K562 (cell line): ENCODE measurements around the gene CAMK2B. TPM values are rescaled to one million over a fixed set of nuclear protein-coding genes. Genes with fewer than 3 reads are reported as not detected.

Experiments
- BHLHE40 ChIP-seq: IDR thresholded peaks from 2 replicates; pipeline ENCODE4 v1.6.1; 2011; ENCODE audit warnings: low read length, improper control_type of control experiment
- CREB1 ChIP-seq, 2 experiments: sonication (generic) in 1 of 2; formaldehyde crosslinking in 1 of 2; IDR thresholded peaks; 2 replicates each; pipeline versions ENCODE4 v1.6.1 to v1.8.0; 2012 to 2022; ENCODE audit warnings: inconsistent platforms in 1 of 2, mild to moderate bottlenecking in 1 of 2, missing genetic modification reagents in 1 of 2, moderate library complexity in 1 of 2
- HIVEP1 ChIP-seq: fragments of 250-450 bp; sonication (Bioruptor Pico); IDR thresholded peaks from 2 replicates; pipeline ENCODE4 v1.4.0; 2020; ENCODE audit warnings: mild to moderate bottlenecking
- JUN ChIP-seq, 2 experiments: sonication (generic) in 1 of 2; formaldehyde crosslinking in 1 of 2; IDR thresholded peaks; 2 replicates each; pipeline versions ENCODE4 v1.6.1 to v1.8.0; 2012 to 2022; ENCODE audit warnings: borderline replicate concordance in 2 of 2, mild to moderate bottlenecking in 2 of 2, improper control_type of control experiment in 1 of 2, low read depth in 1 of 2, low read length in 1 of 2, missing genetic modification reagents in 1 of 2
- POLR3G ChIP-seq: IDR thresholded peaks from 2 replicates; pipeline ENCODE4 v1.6.1; 2011; ENCODE audit not compliant: insufficient read length, insufficient replicate concordance; ENCODE audit errors: extremely low read depth
- TGIF2 ChIP-seq: sonication (generic); formaldehyde crosslinking; IDR thresholded peaks from 2 replicates; pipeline ENCODE4 v1.8.1; 2022; ENCODE audit warnings: mild to moderate bottlenecking, missing genetic modification reagents, moderate library complexity
- ZFX ChIP-seq: sonication (generic); formaldehyde crosslinking; IDR thresholded peaks from 2 replicates; pipeline ENCODE4 v1.8.0; 2022; ENCODE audit warnings: mild to moderate bottlenecking, missing genetic modification reagents, moderate library complexity
- polyA plus RNA-seq, 8 experiments: library from polyadenylated mRNA; depleted of rRNA in 4 of 8; stranded (reverse) in 5 of 8; unstranded in 3 of 8; fragments of >200 nt; fragmentation: Nextera tagmentation in 2 of 8; fragmentation: Illumina TruSeq in 1 of 8; extraction: Ambion mirVana in 2 of 8; extraction: Trizol in 1 of 8; gene quantifications; 2 replicates each; pipeline versions ENCODE4 v1.2.1 to v1.2.3, GENCODE V29; 2011 to 2014; ENCODE audit warnings: inconsistent platforms in 1 of 8, missing spikeins in 1 of 8
- total RNA-seq, 7 experiments: library from RNA; depleted of rRNA in 6 of 7; stranded (reverse); fragments of >200 nt in 6 of 7; fragmentation: Illumina TruSeq in 2 of 7; extraction: Trizol in 2 of 7; gene quantifications; 2 replicates each; pipeline versions ENCODE4 v1.2.1 to v1.2.3, GENCODE V29; 2011 to 2021; ENCODE audit warnings: low replicate concordance in 1 of 7
- TF ChIP-seq, protein P1 (sequence below): fragments of 450-650 bp; IDR thresholded peaks from 2 replicates; pipeline ENCODE4 v1.6.1; 2014; ENCODE audit warnings: low read depth, mild to moderate bottlenecking, moderate library complexity, borderline replicate concordance
- TF ChIP-seq, protein P2 (sequence below): sonication (generic); formaldehyde crosslinking; IDR thresholded peaks from 2 replicates; pipeline ENCODE4 v1.8.0; 2023; ENCODE audit warnings: missing genetic modification reagents, mild to moderate bottlenecking, borderline replicate concordance
- TF ChIP-seq, protein P3 (sequence below): sonication (generic); formaldehyde crosslinking; IDR thresholded peaks from 2 replicates; pipeline ENCODE4 v1.8.1; 2023; ENCODE audit warnings: mild to moderate bottlenecking, missing genetic modification reagents, moderate library complexity
- TF ChIP-seq, protein P4 (sequence below): sonication (generic); formaldehyde crosslinking; IDR thresholded peaks from 2 replicates; pipeline ENCODE4 v1.9.0; 2022; ENCODE audit warnings: mild to moderate bottlenecking, missing genetic modification reagents
- TF ChIP-seq, protein P5 (sequence below), 2 experiments: fragments of 450-650 bp; conservative IDR thresholded peaks; 2 replicates each; pipeline ENCODE4 v1.6.1; 2017; ENCODE audit warnings: mild to moderate bottlenecking in 2 of 2, moderate library complexity in 2 of 2

The CAMK2B gene
- total and polyA plus RNA-seq, 9 of the 15 experiments (the other 6 are each of a cell fraction or from before 2014, with no cell fraction given), result 0.04 to 0.09 (median 0.05) TPM; not detected in 4

DNA sequence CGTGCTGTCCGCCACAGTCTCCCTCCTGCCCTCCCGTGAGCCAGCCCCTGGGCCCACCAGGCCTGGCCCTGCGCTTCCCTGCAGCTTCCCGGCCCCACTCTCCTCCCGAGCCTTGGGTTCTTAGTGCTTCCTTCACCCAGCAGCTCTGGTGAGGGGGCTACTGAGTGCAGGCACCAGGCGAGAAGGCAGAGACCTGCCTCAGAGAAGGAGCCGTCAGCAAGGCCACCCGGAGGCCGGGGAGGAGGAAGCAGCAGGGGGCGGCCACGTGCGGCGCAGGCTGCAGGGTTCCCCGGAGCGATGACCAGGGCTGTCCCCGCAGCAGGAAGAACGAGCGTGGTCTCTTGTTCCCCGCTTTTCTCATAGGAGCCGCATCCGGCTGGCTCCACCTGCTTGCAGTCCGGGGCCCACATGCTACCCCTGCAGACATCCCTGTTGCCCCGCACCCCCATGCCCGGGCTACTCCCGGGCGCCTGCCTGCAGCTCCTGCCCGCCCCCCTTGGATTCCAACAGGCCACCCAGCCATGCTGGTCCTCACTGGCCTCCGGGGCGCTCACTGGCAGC lies 104.1 kb downstream of the CAMK2B start (continued):
- TF ChIP-seq, protein P1, sequence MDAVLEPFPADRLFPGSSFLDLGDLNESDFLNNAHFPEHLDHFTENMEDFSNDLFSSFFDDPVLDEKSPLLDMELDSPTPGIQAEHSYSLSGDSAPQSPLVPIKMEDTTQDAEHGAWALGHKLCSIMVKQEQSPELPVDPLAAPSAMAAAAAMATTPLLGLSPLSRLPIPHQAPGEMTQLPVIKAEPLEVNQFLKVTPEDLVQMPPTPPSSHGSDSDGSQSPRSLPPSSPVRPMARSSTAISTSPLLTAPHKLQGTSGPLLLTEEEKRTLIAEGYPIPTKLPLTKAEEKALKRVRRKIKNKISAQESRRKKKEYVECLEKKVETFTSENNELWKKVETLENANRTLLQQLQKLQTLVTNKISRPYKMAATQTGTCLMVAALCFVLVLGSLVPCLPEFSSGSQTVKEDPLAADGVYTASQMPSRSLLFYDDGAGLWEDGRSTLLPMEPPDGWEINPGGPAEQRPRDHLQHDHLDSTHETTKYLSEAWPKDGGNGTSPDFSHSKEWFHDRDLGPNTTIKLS, result peak; percentile 44; the same call in 1 of the 2 replicates
- TF ChIP-seq TGIF2 (CRISPR knock-in tag) (0 out of 2 replicates have a peak, but pooled peaks have one; percentile 27), BHLHE40 (peak; percentile 60; the same call in 1 of the 2 replicates), ZFX (CRISPR knock-in tag) (peak; percentile 68), JUN (IDR thresholded peaks at IDR 0.05; ENCODE audit: borderline replicate concordance, low read depth, low read length) (no peak), JUN (CRISPR knock-in tag; IDR thresholded peaks at IDR 0.05; ENCODE audit: borderline replicate concordance) (0 out of 2 replicates have a peak, but pooled peaks have one; percentile 21), CREB1 (IDR thresholded peaks at IDR 0.05) (no peak), CREB1 (CRISPR knock-in tag; IDR thresholded peaks at IDR 0.05) (peak; percentile 71), HIVEP1 (CRISPR knock-in tag) (no peak), POLR3G (no peak)
- TF ChIP-seq, protein P2, sequence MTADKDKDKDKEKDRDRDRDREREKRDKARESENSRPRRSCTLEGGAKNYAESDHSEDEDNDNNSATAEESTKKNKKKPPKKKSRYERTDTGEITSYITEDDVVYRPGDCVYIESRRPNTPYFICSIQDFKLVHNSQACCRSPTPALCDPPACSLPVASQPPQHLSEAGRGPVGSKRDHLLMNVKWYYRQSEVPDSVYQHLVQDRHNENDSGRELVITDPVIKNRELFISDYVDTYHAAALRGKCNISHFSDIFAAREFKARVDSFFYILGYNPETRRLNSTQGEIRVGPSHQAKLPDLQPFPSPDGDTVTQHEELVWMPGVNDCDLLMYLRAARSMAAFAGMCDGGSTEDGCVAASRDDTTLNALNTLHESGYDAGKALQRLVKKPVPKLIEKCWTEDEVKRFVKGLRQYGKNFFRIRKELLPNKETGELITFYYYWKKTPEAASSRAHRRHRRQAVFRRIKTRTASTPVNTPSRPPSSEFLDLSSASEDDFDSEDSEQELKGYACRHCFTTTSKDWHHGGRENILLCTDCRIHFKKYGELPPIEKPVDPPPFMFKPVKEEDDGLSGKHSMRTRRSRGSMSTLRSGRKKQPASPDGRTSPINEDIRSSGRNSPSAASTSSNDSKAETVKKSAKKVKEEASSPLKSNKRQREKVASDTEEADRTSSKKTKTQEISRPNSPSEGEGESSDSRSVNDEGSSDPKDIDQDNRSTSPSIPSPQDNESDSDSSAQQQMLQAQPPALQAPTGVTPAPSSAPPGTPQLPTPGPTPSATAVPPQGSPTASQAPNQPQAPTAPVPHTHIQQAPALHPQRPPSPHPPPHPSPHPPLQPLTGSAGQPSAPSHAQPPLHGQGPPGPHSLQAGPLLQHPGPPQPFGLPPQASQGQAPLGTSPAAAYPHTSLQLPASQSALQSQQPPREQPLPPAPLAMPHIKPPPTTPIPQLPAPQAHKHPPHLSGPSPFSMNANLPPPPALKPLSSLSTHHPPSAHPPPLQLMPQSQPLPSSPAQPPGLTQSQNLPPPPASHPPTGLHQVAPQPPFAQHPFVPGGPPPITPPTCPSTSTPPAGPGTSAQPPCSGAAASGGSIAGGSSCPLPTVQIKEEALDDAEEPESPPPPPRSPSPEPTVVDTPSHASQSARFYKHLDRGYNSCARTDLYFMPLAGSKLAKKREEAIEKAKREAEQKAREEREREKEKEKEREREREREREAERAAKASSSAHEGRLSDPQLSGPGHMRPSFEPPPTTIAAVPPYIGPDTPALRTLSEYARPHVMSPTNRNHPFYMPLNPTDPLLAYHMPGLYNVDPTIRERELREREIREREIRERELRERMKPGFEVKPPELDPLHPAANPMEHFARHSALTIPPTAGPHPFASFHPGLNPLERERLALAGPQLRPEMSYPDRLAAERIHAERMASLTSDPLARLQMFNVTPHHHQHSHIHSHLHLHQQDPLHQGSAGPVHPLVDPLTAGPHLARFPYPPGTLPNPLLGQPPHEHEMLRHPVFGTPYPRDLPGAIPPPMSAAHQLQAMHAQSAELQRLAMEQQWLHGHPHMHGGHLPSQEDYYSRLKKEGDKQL (CRISPR knock-in tag), result peak; percentile 62; the same call in 1 of the 2 replicates
- TF ChIP-seq, protein P3, sequence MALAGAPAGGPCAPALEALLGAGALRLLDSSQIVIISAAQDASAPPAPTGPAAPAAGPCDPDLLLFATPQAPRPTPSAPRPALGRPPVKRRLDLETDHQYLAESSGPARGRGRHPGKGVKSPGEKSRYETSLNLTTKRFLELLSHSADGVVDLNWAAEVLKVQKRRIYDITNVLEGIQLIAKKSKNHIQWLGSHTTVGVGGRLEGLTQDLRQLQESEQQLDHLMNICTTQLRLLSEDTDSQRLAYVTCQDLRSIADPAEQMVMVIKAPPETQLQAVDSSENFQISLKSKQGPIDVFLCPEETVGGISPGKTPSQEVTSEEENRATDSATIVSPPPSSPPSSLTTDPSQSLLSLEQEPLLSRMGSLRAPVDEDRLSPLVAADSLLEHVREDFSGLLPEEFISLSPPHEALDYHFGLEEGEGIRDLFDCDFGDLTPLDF (CRISPR knock-in tag), result no peak
- TF ChIP-seq, protein P4, sequence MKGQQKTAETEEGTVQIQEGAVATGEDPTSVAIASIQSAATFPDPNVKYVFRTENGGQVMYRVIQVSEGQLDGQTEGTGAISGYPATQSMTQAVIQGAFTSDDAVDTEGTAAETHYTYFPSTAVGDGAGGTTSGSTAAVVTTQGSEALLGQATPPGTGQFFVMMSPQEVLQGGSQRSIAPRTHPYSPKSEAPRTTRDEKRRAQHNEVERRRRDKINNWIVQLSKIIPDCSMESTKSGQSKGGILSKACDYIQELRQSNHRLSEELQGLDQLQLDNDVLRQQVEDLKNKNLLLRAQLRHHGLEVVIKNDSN (CRISPR knock-in tag), result peak; percentile 79
- TF ChIP-seq, protein P5, sequence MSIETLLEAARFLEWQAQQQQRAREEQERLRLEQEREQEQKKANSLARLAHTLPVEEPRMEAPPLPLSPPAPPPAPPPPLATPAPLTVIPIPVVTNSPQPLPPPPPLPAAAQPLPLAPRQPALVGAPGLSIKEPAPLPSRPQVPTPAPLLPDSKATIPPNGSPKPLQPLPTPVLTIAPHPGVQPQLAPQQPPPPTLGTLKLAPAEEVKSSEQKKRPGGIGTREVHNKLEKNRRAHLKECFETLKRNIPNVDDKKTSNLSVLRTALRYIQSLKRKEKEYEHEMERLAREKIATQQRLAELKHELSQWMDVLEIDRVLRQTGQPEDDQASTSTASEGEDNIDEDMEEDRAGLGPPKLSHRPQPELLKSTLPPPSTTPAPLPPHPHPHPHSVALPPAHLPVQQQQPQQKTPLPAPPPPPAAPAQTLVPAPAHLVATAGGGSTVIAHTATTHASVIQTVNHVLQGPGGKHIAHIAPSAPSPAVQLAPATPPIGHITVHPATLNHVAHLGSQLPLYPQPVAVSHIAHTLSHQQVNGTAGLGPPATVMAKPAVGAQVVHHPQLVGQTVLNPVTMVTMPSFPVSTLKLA (conservative IDR thresholded peaks at IDR 0.05), result peak in 1 of 2 experiments; percentile 61; a peak in 3 of 4 replicates
